ENCODE measurements around the gene FHDC1.

GRCh38 chr4:152957437-152958171, 21.5 kb downstream of the FHDC1 start:
- no peak for TF ChIP-seq HDGF (IDR thresholded peaks at IDR 0.05; ENCODE audit: borderline replicate concordance)
- TF ChIP-seq TARDBP (IDR thresholded peaks at IDR 0.05) = no peak
- no peak for TF ChIP-seq FOXM1 (IDR thresholded peaks at IDR 0.05; ENCODE audit: borderline replicate concordance)

Measured in HEK293T (cell line).